ENCODE results near the gene PKD1L1. TPM values are rescaled to one million over a fixed set of nuclear protein-coding genes. Genes with fewer than 3 reads are reported as not detected.

PKD1L1 gene
- total RNA-seq, 1 experiment from 2014 or later = 0.17 TPM

DNA sequence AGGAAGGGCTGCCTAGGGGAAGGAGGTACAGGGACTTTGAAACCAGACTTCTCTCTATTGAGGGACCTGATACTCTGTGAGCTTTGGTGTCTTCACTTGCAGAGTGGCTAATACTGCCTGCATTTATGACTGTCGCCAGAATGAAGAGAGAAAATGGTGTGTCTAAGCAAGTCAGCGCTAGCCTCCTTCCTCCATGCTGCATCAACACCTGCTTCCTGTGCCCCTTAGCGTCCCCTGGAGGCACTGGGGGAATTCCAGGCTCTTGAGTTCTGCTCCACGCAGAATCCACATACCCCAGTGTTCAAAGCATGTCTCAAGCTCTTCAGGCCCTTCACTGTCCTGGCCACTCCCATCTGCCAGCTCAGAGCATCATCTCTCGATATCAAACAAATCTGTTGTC is 140.5 kb downstream of the PKD1L1 start:
- no peak overlapping the region for H3K56ac ChIP-seq (ENCODE audit: insufficient read length, low read depth, low read length)
- no peaks in the 10 kb centered on the region for H4K20me1 ChIP-seq (ENCODE audit: control insufficient read depth, insufficient read depth, insufficient read length)

More for the DNA sequence above, 140.5 kb downstream of the PKD1L1 start:
- Mint-ChIP-seq H3K36me3 (ENCODE audit: insufficient read depth in 1 of 3, low read depth in 3 of 3) (no peaks in the 10 kb centered on the region), H3K27me3 (ENCODE audit: low read depth) (peaks cover 3% of the 10 kb centered on the region; the same call in 1 of the 2 replicates), H3K4me1 (peaks cover 0 to 2% of the 10 kb centered on the region in 2 experiments; a peak in 1 of 4 replicates), H3K27ac (peak overlapping the region in 1 of 3 experiments; percentile 65; a peak in 1 of 7 replicates), H3K4me3 (no peak overlapping the region), H3K9me3 (no peaks in the 10 kb centered on the region)
- no peak overlapping the region for H3T11ph ChIP-seq (ENCODE audit: low read length)
- H3K79me2 ChIP-seq (ENCODE audit: insufficient read depth, low read length) = no peaks in the 10 kb centered on the region
- no peak overlapping the region for H3K4me2 ChIP-seq (ENCODE audit: insufficient read depth, insufficient read length, low read length)
- H4K91ac ChIP-seq (ENCODE audit: insufficient read length, low read depth, low read length) = no peak overlapping the region
- H3K4me1 ChIP-seq (ENCODE audit: insufficient read depth, low read length) = no peaks in the 10 kb centered on the region
- H3K4ac ChIP-seq (ENCODE audit: low read depth, low read length) = no peak overlapping the region
- no peaks in the 10 kb centered on the region for H3K27me3 ChIP-seq (ENCODE audit: insufficient read depth, low read length)
- no peak overlapping the region for H3K14ac ChIP-seq (ENCODE audit: insufficient read depth, low read length)
- H3K18ac ChIP-seq (ENCODE audit: insufficient read length, low read depth, low read length) = no peak overlapping the region
- H3K79me1 ChIP-seq (ENCODE audit: insufficient read depth, low read depth, low read length, poor library complexity, severe bottlenecking) = no peaks in the 10 kb centered on the region
- no CpG with 5 or more reads among the region's 5 CpGs for WGBS (ENCODE audit: extremely low coverage, insufficient read length, low lambda C conversion rate)
- no peak overlapping the region for H2BK120ac ChIP-seq (ENCODE audit: low read depth, low read length, poor library complexity, severe bottlenecking)
- H3K23me2 ChIP-seq (ENCODE audit: insufficient read length, low read depth, low read length, poor library complexity, severe bottlenecking) = no peaks in the 10 kb centered on the region
- H2BK20ac ChIP-seq (ENCODE audit: low read depth, low read length, poor library complexity, severe bottlenecking) = no peak overlapping the region
- peak; percentile 60 for DNase-seq
- no peak overlapping the region for H4K8ac ChIP-seq (replicated peaks; ENCODE audit: insufficient read length, low read depth, low read length)
- H3K27ac ChIP-seq (ENCODE audit: insufficient read length, low read depth, low read length) = no peak overlapping the region
- no peak overlapping the region for H2BK12ac ChIP-seq (ENCODE audit: insufficient read length, low read depth, low read length)
- H2BK5ac ChIP-seq (ENCODE audit: insufficient read length, low read length) = no peak overlapping the region
- no peaks in the 10 kb centered on the region for H3K9me3 ChIP-seq (ENCODE audit: control insufficient read depth, low read depth, low read length)
- H2AK5ac ChIP-seq (ENCODE audit: insufficient read length, low read length) = no peak overlapping the region
- no peak overlapping the region for H2AFZ ChIP-seq (ENCODE audit: low read length)
- no peak overlapping the region for H4K5ac ChIP-seq (ENCODE audit: insufficient read length, low read depth, low read length)
- no peak overlapping the region for H3K23ac ChIP-seq (ENCODE audit: insufficient read length, low read depth, low read length)
- TF ChIP-seq, protein P1, sequence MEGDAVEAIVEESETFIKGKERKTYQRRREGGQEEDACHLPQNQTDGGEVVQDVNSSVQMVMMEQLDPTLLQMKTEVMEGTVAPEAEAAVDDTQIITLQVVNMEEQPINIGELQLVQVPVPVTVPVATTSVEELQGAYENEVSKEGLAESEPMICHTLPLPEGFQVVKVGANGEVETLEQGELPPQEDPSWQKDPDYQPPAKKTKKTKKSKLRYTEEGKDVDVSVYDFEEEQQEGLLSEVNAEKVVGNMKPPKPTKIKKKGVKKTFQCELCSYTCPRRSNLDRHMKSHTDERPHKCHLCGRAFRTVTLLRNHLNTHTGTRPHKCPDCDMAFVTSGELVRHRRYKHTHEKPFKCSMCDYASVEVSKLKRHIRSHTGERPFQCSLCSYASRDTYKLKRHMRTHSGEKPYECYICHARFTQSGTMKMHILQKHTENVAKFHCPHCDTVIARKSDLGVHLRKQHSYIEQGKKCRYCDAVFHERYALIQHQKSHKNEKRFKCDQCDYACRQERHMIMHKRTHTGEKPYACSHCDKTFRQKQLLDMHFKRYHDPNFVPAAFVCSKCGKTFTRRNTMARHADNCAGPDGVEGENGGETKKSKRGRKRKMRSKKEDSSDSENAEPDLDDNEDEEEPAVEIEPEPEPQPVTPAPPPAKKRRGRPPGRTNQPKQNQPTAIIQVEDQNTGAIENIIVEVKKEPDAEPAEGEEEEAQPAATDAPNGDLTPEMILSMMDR (conservative IDR thresholded peaks at IDR 0.05) = peak; percentile 60
- no peak overlapping the region for H2BK15ac ChIP-seq (ENCODE audit: low read depth, low read length)
- H3K9ac ChIP-seq (ENCODE audit: extremely low read depth, insufficient read length, low read length) = no peak overlapping the region
